ENCODE measurements around the gene SRP14.
"Not testable (repeated sequence)": the region's sequence is repeated elsewhere in the genome, so short reads cannot be mapped to it uniquely, and the experiment has no call there.

SRP14 gene

GRCh38 chr15:40016224-40016865, 22.6 kb downstream of the SRP14 start:
- no peak for DNase-seq

- no peak for DNase-seq
Measured at GRCh38 chr15:40014390-40014789, 24.6 kb downstream of the SRP14 start.

GRCh38 chr15:40013372-40013771, 25.6 kb downstream of the SRP14 start:
- DNase-seq, result not testable (repeated sequence)

GRCh38 chr15:40011303-40011702, 27.7 kb downstream of the SRP14 start:
- DNase-seq, result no peak

GRCh38 chr15:40010686-40011085, 28.3 kb downstream of the SRP14 start:
- no peak for DNase-seq

- DNase-seq, result no peak
Measured at GRCh38 chr15:40008061-40008765, 30.8 kb downstream of the SRP14 start.

- DNase-seq, result no peak
Measured at GRCh38 chr15:40006646-40007045, 32.3 kb downstream of the SRP14 start.

- DNase-seq, result no peak
Measured at GRCh38 chr15:40006003-40006402, 33.0 kb downstream of the SRP14 start.

- DNase-seq, result no peak
Measured at GRCh38 chr15:40003116-40003916, 35.7 kb downstream of the SRP14 start.

GRCh38 chr15:40002295-40002694, 36.7 kb downstream of the SRP14 start:
- no peak for DNase-seq

GRCh38 chr15:39999538-40000200, 39.3 kb downstream of the SRP14 start:
- no peak for DNase-seq

- DNase-seq, result no peak
Measured at GRCh38 chr15:39998511-39999077, 40.4 kb downstream of the SRP14 start.

GRCh38 chr15:39997639-39998038, 41.3 kb downstream of the SRP14 start:
- no peak for DNase-seq

GRCh38 chr15:39997031-39997430, 42.0 kb downstream of the SRP14 start:
- DNase-seq, result no peak

- not testable (repeated sequence) for DNase-seq
Measured at GRCh38 chr15:39996228-39996627, 42.8 kb downstream of the SRP14 start.

GRCh38 chr15:39992953-39993352, 46.0 kb downstream of the SRP14 start:
- DNase-seq, result not testable (repeated sequence)

- no peak for DNase-seq
Measured at GRCh38 chr15:39990706-39991105, 48.3 kb downstream of the SRP14 start.

GRCh38 chr15:39987821-39988220, 51.2 kb downstream of the SRP14 start:
- DNase-seq, result no peak

Measured in activated T-cell treated with anti-CD3 and anti-CD28 coated beads, Interleukin-2, amount 50 U/mL, for 48 hours (primary cell).